Colonic mucosa (tissue), 4 donors: ENCODE data around the gene MYOCD. TPM values are rescaled to one million over a fixed set of nuclear protein-coding genes. Genes with fewer than 3 reads are reported as not detected.

Experiments
- DNase-seq: peaks from one replicate; pipeline ENCODE4 v3.0.0-alpha.2; 2020
- H3K27ac ChIP-seq: fragments of 200-600 bp; one replicate; pipeline ENCODE4 v1.8.0; 2021
- H3K27me3 ChIP-seq: fragments of 200-600 bp; one replicate; pipeline ENCODE4 v1.8.0; 2021
- H3K36me3 ChIP-seq: fragments of 200-600 bp; one replicate; pipeline ENCODE4 v1.8.0; 2021
- H3K4me1 ChIP-seq: fragments of 200-600 bp; one replicate; pipeline ENCODE4 v1.8.0; 2021; ENCODE audit warnings: mild to moderate bottlenecking
- H3K4me3 ChIP-seq: fragments of 200-600 bp; one replicate; pipeline ENCODE4 v1.8.0; 2021
- H3K9ac ChIP-seq, 2 donors: one replicate each; pipeline ENCODE4 v1.7.0; 2013; ENCODE audit warnings: control low read depth in 2 of 2, low read depth in 2 of 2, low read length in 2 of 2
- H3K9me3 ChIP-seq: fragments of 200-600 bp; one replicate; pipeline ENCODE4 v1.8.0; 2021
- CTCF ChIP-seq: fragments of 200-600 bp; IDR thresholded peaks from one replicate; pipeline ENCODE4 v1.8.0; 2022; ENCODE audit warnings: antibody characterized with exemption, mild to moderate bottlenecking
- intact Hi-C: fragments of 100-400 bp; cut with DNase I; formaldehyde crosslinking; loops from one replicate; pipeline ENCODE4 v1.14.1; 2022
- total RNA-seq, 2 donors: library from RNA; stranded (reverse); fragmentation: NEBNext Ultra II Directional in 1 of 2; extraction: Animal tissue kit (Norgen Biotek cat#: 25700) in 1 of 2; gene quantifications; one replicate each; pipeline ENCODE4 v1.2.1, GENCODE V29; 2021
- donor health status: healthy.
- donor health status: DM: no; HTN: no; CAD: no.
- donor health status: DM: no; HTN: no; CAD: no.

Gene MYOCD
- total RNA-seq, result 10 to 100 TPM in 1 of 2 donors, 1 to 10 TPM in 1; 1.1 to 20.5 TPM

- no peaks in the 10 kb centered on the region for H3K36me3 ChIP-seq
- intact Hi-C loops, result loop anchor here (5.0 to 10.0 kb wide), 3 partner anchors 118 to 481 kb away; no protein-coding TSS in a partner anchor
- DNase-seq, result peak; percentile 19
- H3K27ac ChIP-seq, result peak within 1 kb of the TSS; percentile 53
- H3K4me1 ChIP-seq, result no peaks in the 10 kb centered on the region
- TF ChIP-seq CTCF, result no peak
- no peaks in the 10 kb centered on the region for H3K9me3 ChIP-seq
- peak within 1 kb of the TSS; percentile 41 for H3K4me3 ChIP-seq
- peak within 1 kb of the TSS; percentile 12 to 47 for H3K9ac ChIP-seq
- peaks cover 24% of the 10 kb centered on the region for H3K27me3 ChIP-seq
These were observed at the start of gene MYOCD for GRCh38 chr17:12665263-12666210. Gene MYOCD, plus strand, starts transcription at chr17:12665890. Its CDS starts 299 bp downstream, at chr17:12666189.

- intact Hi-C loops, result no loop called here
- Histone ChIP-seq H3K4me1 (no peaks in the 10 kb centered on the region), H3K9ac (no peak overlapping the region), H3K36me3 (no peaks in the 10 kb centered on the region), H3K4me3 (no peak overlapping the region), H3K27ac (no peak overlapping the region), H3K9me3 (no peaks in the 10 kb centered on the region), H3K27me3 (no peaks in the 10 kb centered on the region)
- TF ChIP-seq CTCF, result no peak
- no peak for DNase-seq
These were observed 49.5 kb upstream of the MYOCD start for GRCh38 chr17:12616161-12616560.

GRCh38 chr17:12618557-12618956 is 47.1 kb upstream of the MYOCD start:
- intact Hi-C loops, result no loop called here
- no peak for DNase-seq
- Histone ChIP-seq H3K4me1 (no peaks in the 10 kb centered on the region), H3K27me3 (no peaks in the 10 kb centered on the region), H3K9ac (no peak overlapping the region), H3K4me3 (no peak overlapping the region), H3K36me3 (no peaks in the 10 kb centered on the region), H3K9me3 (no peaks in the 10 kb centered on the region), H3K27ac (no peak overlapping the region)
- TF ChIP-seq CTCF, result no peak

- intact Hi-C loops, result no loop called here
- no peak overlapping the region for H3K9ac ChIP-seq
- no peaks in the 10 kb centered on the region for H3K36me3 ChIP-seq
- no peak for TF ChIP-seq CTCF
- no peak for DNase-seq
- no peak overlapping the region for H3K4me3 ChIP-seq
- no peaks in the 10 kb centered on the region for H3K4me1 ChIP-seq
- H3K27ac ChIP-seq, result no peak overlapping the region
- no peaks in the 10 kb centered on the region for H3K27me3 ChIP-seq
- no peaks in the 10 kb centered on the region for H3K9me3 ChIP-seq
These were observed 46.1 kb upstream of the MYOCD start for GRCh38 chr17:12619459-12620199.

- H3K4me1 ChIP-seq, result no peaks in the 10 kb centered on the region
- intact Hi-C loops, result no loop called here
These were observed 45.4 kb upstream of the MYOCD start for GRCh38 chr17:12620200-12620720.

More at GRCh38 chr17:12620200-12620720, 45.4 kb upstream of the MYOCD start:
- no peak overlapping the region for H3K9ac ChIP-seq
- H3K36me3 ChIP-seq, result no peaks in the 10 kb centered on the region
- no peak for TF ChIP-seq CTCF
- H3K9me3 ChIP-seq, result no peaks in the 10 kb centered on the region
- H3K4me3 ChIP-seq, result no peak overlapping the region
- no peak for DNase-seq
- no peak overlapping the region for H3K27ac ChIP-seq
- H3K27me3 ChIP-seq, result no peaks in the 10 kb centered on the region
